GM18520 (cell line): ENCODE results near the gene PID1.

ENCODE experiments used
- ATAC-seq: cut with Tn5 transposase; IDR thresholded peaks from one replicate; pipeline ENCODE4 v1.9.1; 2021; ENCODE audit not compliant: unreplicated experiment

Gene PID1

GRCh38 chr2:229033816-229034215 lies 237.3 kb downstream of the PID1 start:
- no peak for ATAC-seq

GRCh38 chr2:229032608-229033234 lies 238.4 kb downstream of the PID1 start:
- ATAC-seq, result no peak

- ATAC-seq, result no peak
These were observed 243.6 kb downstream of the PID1 start for GRCh38 chr2:229027353-229028105.

GRCh38 chr2:229025653-229026052 lies 245.4 kb downstream of the PID1 start:
- ATAC-seq, result no peak

GRCh38 chr2:229022652-229023051 lies 248.4 kb downstream of the PID1 start:
- ATAC-seq, result no peak

GRCh38 chr2:229022071-229022470 lies 249.0 kb downstream of the PID1 start:
- no peak for ATAC-seq

- ATAC-seq, result no peak
These were observed 261.3 kb downstream of the PID1 start for GRCh38 chr2:229009816-229010215.

GRCh38 chr2:229003256-229003655 lies 267.8 kb downstream of the PID1 start:
- no peak for ATAC-seq

GRCh38 chr2:229001196-229001595 lies 269.9 kb downstream of the PID1 start:
- ATAC-seq, result no peak

- no peak for ATAC-seq
These were observed 271.8 kb downstream of the PID1 start for GRCh38 chr2:228999326-228999725.

GRCh38 chr2:228988786-228989185 lies 282.3 kb downstream of the PID1 start:
- no peak for ATAC-seq

GRCh38 chr2:228987441-228988155 lies 283.5 kb downstream of the PID1 start:
- no peak for ATAC-seq

GRCh38 chr2:228986961-228987360 lies 284.1 kb downstream of the PID1 start:
- no peak for ATAC-seq

- no peak for ATAC-seq
These were observed 287.4 kb downstream of the PID1 start for GRCh38 chr2:228983700-228984099.

GRCh38 chr2:228974169-228974568 lies 296.9 kb downstream of the PID1 start:
- ATAC-seq, result no peak
